Ishikawa (cell line): ENCODE measurements around the gene CDC42EP1.

Source experiments
- CEBPB ChIP-seq: IDR thresholded peaks from 2 replicates; pipeline ENCODE4 v1.6.1; 2012
- CREB1 ChIP-seq: IDR thresholded peaks from 2 replicates; pipeline ENCODE4 v1.6.1; 2012; ENCODE audit warnings: low read depth
- EGR1 ChIP-seq: IDR thresholded peaks from 2 replicates; pipeline ENCODE4 v1.6.1; 2012
- EP300 ChIP-seq: IDR thresholded peaks from 2 replicates; pipeline ENCODE4 v1.6.1; 2012; ENCODE audit warnings: borderline replicate concordance
- FOXM1 ChIP-seq: IDR thresholded peaks from 2 replicates; pipeline ENCODE4 v1.6.1; 2012; ENCODE audit warnings: low read depth, borderline replicate concordance
- MAX ChIP-seq: IDR thresholded peaks from 2 replicates; pipeline ENCODE4 v1.6.1; 2012
- NFIC ChIP-seq: IDR thresholded peaks from 2 replicates; pipeline ENCODE4 v1.6.1; 2012
- RAD21 ChIP-seq: IDR thresholded peaks from 2 replicates; pipeline ENCODE4 v1.6.1; 2012; ENCODE audit warnings: low read depth
- REST ChIP-seq: IDR thresholded peaks from 2 replicates; pipeline ENCODE4 v1.6.1; 2012; ENCODE audit warnings: low read depth, mild to moderate bottlenecking
- TAF1 ChIP-seq: IDR thresholded peaks from 2 replicates; pipeline ENCODE4 v1.6.1; 2012; ENCODE audit warnings: low read depth, mild to moderate bottlenecking
- TCF12 ChIP-seq: IDR thresholded peaks from 2 replicates; pipeline ENCODE4 v1.6.1; 2012; ENCODE audit warnings: low read depth
- TEAD4 ChIP-seq: IDR thresholded peaks from 2 replicates; pipeline ENCODE4 v1.6.1; 2012
- USF1 ChIP-seq: IDR thresholded peaks from 2 replicates; pipeline ENCODE4 v1.6.1; 2012
- YY1 ChIP-seq: IDR thresholded peaks from 2 replicates; pipeline ENCODE4 v1.6.1; 2012; ENCODE audit warnings: low read depth
- ZBTB7A ChIP-seq: IDR thresholded peaks from 2 replicates; pipeline ENCODE4 v1.6.1; 2012; ENCODE audit warnings: low read depth

Gene CDC42EP1

GRCh38 chr22:37542959-37543358 is 17.3 kb upstream of the CDC42EP1 start:
- TF ChIP-seq MAX, result no peak
- TF ChIP-seq CEBPB, result no peak

- TF ChIP-seq RAD21 (peak; percentile 93), CREB1 (no peak)
Observed at GRCh38 chr22:37544955-37545702, 15.2 kb upstream of the CDC42EP1 start.

- TF ChIP-seq MAX, result peak; percentile 9; the same call in 1 of the 2 replicates
- peak; percentile 89 for TF ChIP-seq TEAD4
- TF ChIP-seq REST, result no peak
- TF ChIP-seq CREB1, result no peak
- TF ChIP-seq USF1, result no peak
- peak; percentile 38 for TF ChIP-seq NFIC
- TF ChIP-seq TCF12, result peak; percentile 50; the same call in 1 of the 2 replicates
- TF ChIP-seq EP300, result peak; percentile 52
- TF ChIP-seq YY1, result no peak
- TF ChIP-seq TAF1, result peak; percentile 37; the same call in 1 of the 2 replicates
- no peak for TF ChIP-seq EGR1
Observed at GRCh38 chr22:37545703-37546436, 14.4 kb upstream of the CDC42EP1 start.

GRCh38 chr22:37546437-37547250 is 13.6 kb upstream of the CDC42EP1 start:
- no peak for TF ChIP-seq RAD21
- no peak for TF ChIP-seq TCF12
- TF ChIP-seq ZBTB7A, result peak; percentile 63; the same call in 1 of the 2 replicates
- TF ChIP-seq MAX, result peak; percentile 6; the same call in 1 of the 2 replicates
- TF ChIP-seq TAF1, result no peak

GRCh38 chr22:37547251-37547741 is 13.0 kb upstream of the CDC42EP1 start:
- TF ChIP-seq EP300, result no peak
- TF ChIP-seq RAD21, result no peak
- no peak for TF ChIP-seq EGR1
- no peak for TF ChIP-seq TAF1
- TF ChIP-seq TEAD4, result no peak
- TF ChIP-seq NFIC, result no peak
- TF ChIP-seq ZBTB7A, result no peak
- TF ChIP-seq TCF12, result no peak
- TF ChIP-seq USF1, result no peak
- TF ChIP-seq YY1, result no peak

GRCh38 chr22:37549704-37550059 is 10.6 kb upstream of the CDC42EP1 start:
- TF ChIP-seq TEAD4, result peak; percentile 36; the same call in 1 of the 2 replicates
- no peak for TF ChIP-seq MAX
- TF ChIP-seq TCF12, result peak; percentile 64; the same call in 1 of the 2 replicates
- TF ChIP-seq CREB1, result no peak
- TF ChIP-seq ZBTB7A, result 0 out of 2 replicates have a peak, but pooled peaks have one; percentile 44
- TF ChIP-seq RAD21, result peak; percentile 35; the same call in 1 of the 2 replicates
- no peak for TF ChIP-seq TAF1
- TF ChIP-seq EP300, result no peak
- peak; percentile 62 for TF ChIP-seq NFIC

GRCh38 chr22:37551981-37552380 is 8.3 kb upstream of the CDC42EP1 start:
- TF ChIP-seq NFIC (no peak), USF1 (no peak), CREB1 (no peak), MAX (no peak), YY1 (no peak), TCF12 (no peak), EGR1 (no peak), TAF1 (no peak), FOXM1 (no peak), CEBPB (no peak), ZBTB7A (no peak), TEAD4 (no peak)
